GM12801 (cell line): ENCODE data around the gene IL12RB1.

Source experiments
- CTCF ChIP-seq: IDR thresholded peaks from one replicate; pipeline ENCODE4 v1.5.1; 2011; ENCODE audit warnings: control low read depth; ENCODE audit not compliant: insufficient read length; ENCODE audit errors: extremely low read depth

IL12RB1 gene

GRCh38 chr19:18051887-18052286, 34.8 kb downstream of the IL12RB1 start:
- no peak for TF ChIP-seq CTCF

DNA sequence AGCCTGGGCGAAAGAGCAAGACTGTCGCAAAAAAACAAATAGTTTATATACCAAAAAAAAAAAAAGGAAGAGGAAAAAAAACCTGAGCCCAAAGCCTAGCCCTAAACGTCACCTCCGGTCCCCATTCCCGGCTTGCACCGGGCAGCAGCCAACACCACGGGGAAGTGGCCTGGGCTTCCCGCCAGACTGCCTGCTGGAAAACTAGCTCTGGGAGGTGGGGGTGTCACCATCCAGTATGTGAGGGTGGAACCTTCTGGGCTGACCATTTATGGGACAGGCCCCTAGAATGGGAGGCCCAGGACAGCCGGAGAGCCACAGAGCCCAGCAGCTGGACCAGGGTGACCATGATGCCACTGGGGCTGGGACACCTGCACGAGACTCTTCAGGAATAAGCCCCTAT, 37.3 kb downstream of the IL12RB1 start:
- TF ChIP-seq CTCF, result no peak

DNA sequence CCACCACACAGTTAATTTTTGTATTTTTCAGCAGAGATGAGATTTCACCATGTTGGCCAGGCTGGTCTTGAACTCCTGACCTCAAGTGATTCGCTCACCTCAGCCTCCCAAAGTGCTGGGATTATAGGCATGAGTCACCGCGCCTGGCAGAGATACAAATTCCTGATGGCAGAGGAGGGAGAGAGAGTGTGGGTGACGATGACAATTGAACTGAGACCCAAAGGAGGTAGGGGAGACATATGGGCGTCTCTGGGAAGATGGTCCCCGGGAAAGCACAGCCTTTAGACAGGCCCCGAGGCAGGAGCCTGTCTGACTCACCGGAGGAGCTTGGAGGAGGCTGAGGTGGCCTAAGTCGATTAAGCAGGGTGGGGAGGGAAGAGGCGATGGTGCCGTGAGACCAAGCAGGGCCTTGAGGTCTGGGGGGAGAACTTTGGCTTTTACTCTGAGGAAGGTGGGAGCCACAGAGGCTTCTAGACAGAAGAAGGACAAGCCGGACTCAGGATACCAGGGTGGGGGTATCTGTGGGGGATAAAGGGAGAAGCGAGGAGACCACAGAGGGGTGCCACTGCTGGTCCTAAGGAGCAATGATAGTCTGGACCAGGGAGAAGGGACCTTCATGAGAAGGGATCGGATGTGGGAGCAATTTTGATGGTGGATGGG, 40.5 kb downstream of the IL12RB1 start:
- TF ChIP-seq CTCF, result no peak

DNA sequence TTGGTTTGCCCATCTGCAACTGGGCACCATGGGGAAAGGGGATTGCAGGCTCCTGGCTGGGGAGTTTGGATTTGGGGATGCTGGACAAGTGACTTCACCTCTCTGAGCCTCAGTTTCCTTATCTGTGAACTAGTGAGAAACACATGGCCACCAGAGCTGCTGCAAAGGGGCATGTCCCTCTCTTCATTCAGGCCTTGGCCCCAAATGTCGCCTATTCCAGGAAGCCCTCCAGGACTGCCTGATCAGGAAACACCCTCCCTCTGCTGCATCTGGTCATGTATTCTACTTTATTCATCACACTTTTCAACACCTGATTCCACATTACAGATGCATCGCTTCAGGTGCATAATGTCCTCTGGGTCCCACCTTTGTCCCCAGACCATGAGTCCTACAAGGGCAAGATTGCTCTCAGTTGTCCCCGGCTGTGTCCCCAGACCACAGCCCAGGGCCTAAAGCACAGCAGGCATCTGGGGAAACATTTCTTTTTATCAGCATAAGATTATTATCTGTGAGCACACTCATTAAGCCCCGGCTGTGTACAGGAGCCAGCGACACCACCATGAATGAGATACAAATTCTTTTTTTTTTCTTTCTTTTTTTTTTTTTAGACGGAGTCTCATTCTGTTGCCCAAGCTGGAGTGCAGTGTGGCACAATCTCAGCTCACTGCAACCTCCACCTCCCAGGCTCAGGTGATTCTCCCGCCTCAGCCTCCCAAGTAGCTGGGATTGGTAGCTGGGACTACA, 41.3 kb downstream of the IL12RB1 start:
- TF ChIP-seq CTCF, result no peak

- no peak for TF ChIP-seq CTCF
These were observed 41.9 kb downstream of the IL12RB1 start for GRCh38 chr19:18044825-18045304.

DNA sequence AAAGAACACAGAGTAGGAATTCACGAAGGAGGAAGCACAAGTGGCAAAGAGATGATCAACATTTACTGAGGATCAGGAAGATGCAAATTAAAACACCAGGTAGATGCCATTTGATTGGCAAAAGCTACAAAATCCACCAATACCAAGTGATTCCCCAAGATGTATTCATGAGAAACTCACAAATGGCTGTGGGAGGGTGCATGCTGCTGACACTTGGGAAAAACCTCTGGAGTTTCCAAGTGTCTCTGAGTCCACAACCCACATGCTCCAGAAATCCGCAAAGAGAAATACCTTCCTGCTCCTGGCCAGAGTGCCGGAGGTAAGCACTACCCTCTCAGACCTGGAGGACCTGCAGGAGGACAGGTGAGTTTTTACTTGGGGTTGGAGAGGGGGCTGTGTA, 43.1 kb downstream of the IL12RB1 start:
- TF ChIP-seq CTCF, result no peak

DNA sequence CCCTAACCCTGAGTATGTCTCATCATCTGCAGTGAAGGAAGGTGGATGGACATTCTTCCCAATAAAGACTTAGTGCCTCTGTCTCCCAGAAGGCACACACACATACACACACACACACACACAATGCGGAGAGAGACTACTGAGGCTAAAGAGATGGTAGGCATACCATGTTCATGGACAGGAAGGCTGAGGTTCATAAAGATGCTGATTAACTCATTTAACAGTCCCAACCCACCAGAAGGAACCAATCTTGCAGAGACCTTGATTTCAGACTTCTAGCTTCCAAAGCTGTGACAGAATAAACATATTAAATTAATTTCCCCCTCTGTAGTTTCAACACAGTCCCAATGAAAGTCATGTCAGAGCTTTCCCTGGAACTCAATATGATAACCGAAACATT, 45.7 kb downstream of the IL12RB1 start:
- TF ChIP-seq CTCF, result no peak
